ENCODE results near the gene ENPEP.
"Not testable (repeated sequence)": the region's sequence is repeated elsewhere in the genome, so short reads cannot be mapped to it uniquely, and the experiment has no call there.

The ENPEP gene

GRCh38 chr4:110527156-110527555, 51.2 kb downstream of the ENPEP start:
- peak; percentile 69 for DNase-seq

GRCh38 chr4:110532901-110533589, 57.1 kb downstream of the ENPEP start:
- no peak for DNase-seq

GRCh38 chr4:110533590-110533910, 57.6 kb downstream of the ENPEP start:
- DNase-seq: no peak

GRCh38 chr4:110533940-110534339, 58.0 kb downstream of the ENPEP start:
- no peak for DNase-seq

GRCh38 chr4:110540581-110540980, 64.6 kb downstream of the ENPEP start:
- DNase-seq: no peak

GRCh38 chr4:110540982-110541451, 65.1 kb downstream of the ENPEP start:
- DNase-seq: no peak

- DNase-seq: no peak
Measured at GRCh38 chr4:110543577-110543976, 67.6 kb downstream of the ENPEP start.

GRCh38 chr4:110544594-110544993, 68.6 kb downstream of the ENPEP start:
- DNase-seq: no peak

GRCh38 chr4:110550260-110550659, 74.3 kb downstream of the ENPEP start:
- DNase-seq: no peak

GRCh38 chr4:110553197-110553596, 77.2 kb downstream of the ENPEP start:
- DNase-seq: no peak

GRCh38 chr4:110567214-110567613, 91.3 kb downstream of the ENPEP start:
- no peak for DNase-seq

- DNase-seq: not testable (repeated sequence)
Measured at GRCh38 chr4:110576696-110577095, 100.7 kb downstream of the ENPEP start.

GRCh38 chr4:110586131-110586850, 110.3 kb downstream of the ENPEP start:
- DNase-seq: no peak

GRCh38 chr4:110587666-110588285, 111.8 kb downstream of the ENPEP start:
- DNase-seq: no peak

GRCh38 chr4:110589297-110589696, 113.3 kb downstream of the ENPEP start:
- DNase-seq: no peak

- no peak for DNase-seq
Measured at GRCh38 chr4:110595583-110595982, 119.6 kb downstream of the ENPEP start.

GRCh38 chr4:110596431-110596830, 120.5 kb downstream of the ENPEP start:
- no peak for DNase-seq

- DNase-seq: no peak
Measured at GRCh38 chr4:110597582-110597981, 121.6 kb downstream of the ENPEP start.

GRCh38 chr4:110602061-110602460, 126.1 kb downstream of the ENPEP start:
- DNase-seq: no peak

- DNase-seq: peak; percentile 12
Measured at GRCh38 chr4:110605077-110605476, 129.1 kb downstream of the ENPEP start.

- DNase-seq: no peak
Measured at GRCh38 chr4:110609044-110609750, 133.2 kb downstream of the ENPEP start.

GRCh38 chr4:110610620-110610939, 134.6 kb downstream of the ENPEP start:
- no peak for DNase-seq

- no peak for DNase-seq
Measured at GRCh38 chr4:110610940-110611831, 135.2 kb downstream of the ENPEP start.
